Activated gamma-delta T cell treated with Interleukin-2 at 50 U/mL for 16 hours (primary cell): ENCODE data around the gene FKTN.

Source experiments
- DNase-seq: peaks from one replicate; pipeline ENCODE4 v3.0.0-alpha.2; 2020

FKTN gene

DNA sequence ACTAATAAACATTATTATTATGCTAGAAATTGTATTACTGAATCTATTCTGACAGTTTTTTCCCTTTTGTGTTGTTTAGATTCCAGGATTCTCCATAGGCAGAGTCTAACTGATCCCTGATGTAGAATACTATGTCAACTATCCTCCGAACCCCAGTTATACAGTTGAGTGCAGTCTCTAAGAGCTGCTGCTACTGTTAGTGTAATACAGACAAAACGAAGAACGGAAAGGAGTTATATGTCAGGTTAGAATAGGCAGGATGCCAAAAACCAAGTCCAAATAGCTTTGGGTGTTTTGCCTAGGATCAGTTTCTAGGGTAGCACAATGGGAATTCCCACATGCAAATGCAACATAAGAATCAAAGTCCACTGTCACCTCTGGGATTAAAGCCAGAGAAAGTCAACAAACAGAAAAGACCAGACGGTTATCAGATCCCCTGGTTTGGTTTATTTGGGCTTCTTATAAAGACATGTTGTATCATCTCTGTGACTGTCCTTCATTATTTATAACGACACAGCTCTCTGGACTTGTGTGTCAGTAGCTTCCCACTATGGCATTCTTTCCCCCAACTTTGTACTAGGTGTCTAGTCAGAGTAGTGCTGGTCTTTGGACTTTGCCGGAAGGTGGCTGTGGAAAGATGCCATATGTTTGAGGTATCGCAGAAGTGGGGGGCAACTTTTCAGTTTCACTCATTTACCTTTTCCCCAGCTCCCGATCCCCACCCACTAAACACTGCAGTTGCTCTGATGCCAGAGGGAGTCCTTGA lies 121.5 kb downstream of the FKTN start:
- DNase-seq, result no peak

DNA sequence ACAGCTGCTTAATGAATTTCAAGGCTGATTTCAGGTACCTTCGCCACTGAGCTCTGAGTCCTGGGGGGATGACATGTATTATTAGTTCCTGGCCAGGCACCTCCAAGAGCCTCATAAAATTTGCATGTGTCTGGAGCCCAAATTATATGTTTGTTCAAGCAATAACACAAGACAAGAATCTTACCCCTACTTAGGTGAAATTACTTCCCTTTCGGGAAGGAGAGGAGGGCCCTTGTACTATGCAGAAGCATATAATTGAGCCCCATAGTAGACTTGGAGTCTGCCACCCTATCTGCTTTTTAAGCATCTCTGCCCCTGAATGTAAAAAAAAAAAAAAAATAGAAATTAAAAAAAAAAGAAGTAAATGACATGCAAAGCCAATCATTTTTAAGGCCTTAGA lies 123.4 kb downstream of the FKTN start:
- no peak for DNase-seq

DNA sequence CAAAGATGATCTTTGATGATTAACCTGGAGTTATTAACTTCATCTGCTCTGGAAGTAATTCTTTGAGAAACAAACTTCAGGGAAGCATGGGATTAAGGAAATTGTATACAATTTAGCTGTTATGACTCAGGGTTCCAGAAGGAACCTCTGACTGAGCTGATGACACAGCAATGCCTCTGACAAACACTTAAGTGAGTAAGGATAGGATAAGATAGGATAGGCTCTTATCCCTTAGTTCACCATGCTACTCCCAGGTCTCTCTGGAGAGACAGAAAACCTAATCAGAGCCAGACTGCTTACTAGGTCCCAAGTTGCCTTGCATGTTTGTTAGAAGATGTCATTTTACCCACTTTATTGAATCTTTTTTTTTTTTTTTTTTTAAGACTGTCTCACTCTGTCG lies 123.8 kb downstream of the FKTN start:
- no peak for DNase-seq

GRCh38 chr9:105683688-105684275 lies 125.9 kb downstream of the FKTN start:
- no peak for DNase-seq

DNA sequence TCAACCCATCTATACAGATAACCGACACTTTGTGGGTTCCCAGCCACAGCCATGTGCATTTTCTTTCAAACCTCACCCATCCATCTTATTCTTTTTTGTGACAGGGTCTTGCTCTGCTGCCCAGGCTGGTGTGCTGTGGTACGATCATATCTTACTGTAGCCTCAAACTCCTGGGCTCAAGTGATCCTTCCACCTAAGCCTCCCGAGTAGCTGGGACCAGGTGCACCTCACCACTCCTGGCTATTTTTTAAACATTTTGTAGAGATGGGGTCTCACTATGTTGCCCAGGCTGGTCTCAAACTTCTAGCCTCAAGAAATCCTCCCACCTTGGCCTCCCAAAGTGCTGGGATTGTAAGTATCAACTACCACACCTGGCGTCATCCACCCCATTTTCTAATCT lies 129.0 kb downstream of the FKTN start:
- DNase-seq, result no peak
